Measurements from ENCODE around the gene CRYL1. TPM values are rescaled to one million over a fixed set of nuclear protein-coding genes. Genes with fewer than 3 reads are reported as not detected.

The CRYL1 gene
- total RNA-seq, 1 experiment from 2014 or later = 3.7 TPM

- Histone ChIP-seq H3K4ac (ENCODE audit: low read depth, low read length) (no peak overlapping the region), H3K9ac (ENCODE audit: extremely low read depth, insufficient read length, low read length) (no peak overlapping the region), H2BK12ac (ENCODE audit: insufficient read length, low read depth, low read length) (no peak overlapping the region), H3K79me2 (ENCODE audit: insufficient read depth, low read length) (no peaks in the 10 kb centered on the region), H3K18ac (ENCODE audit: insufficient read length, low read depth, low read length) (no peak overlapping the region), H3K14ac (ENCODE audit: insufficient read depth, low read length) (no peak overlapping the region), H3K56ac (ENCODE audit: insufficient read length, low read depth, low read length) (no peak overlapping the region), H3K23ac (ENCODE audit: insufficient read length, low read depth, low read length) (no peak overlapping the region), H4K20me1 (ENCODE audit: control insufficient read depth, insufficient read depth, insufficient read length) (no peaks in the 10 kb centered on the region), H2BK15ac (ENCODE audit: low read depth, low read length) (no peak overlapping the region), H3K4me2 (ENCODE audit: insufficient read depth, insufficient read length, low read length) (no peak overlapping the region), H4K8ac (replicated peaks; ENCODE audit: insufficient read length, low read depth, low read length) (no peak overlapping the region), H3K27me3 (ENCODE audit: insufficient read depth, low read length) (no peaks in the 10 kb centered on the region), H3K9me3 (ENCODE audit: control insufficient read depth, low read depth, low read length) (no peaks in the 10 kb centered on the region), H3T11ph (ENCODE audit: low read length) (no peak overlapping the region), H2AFZ (ENCODE audit: low read length) (no peak overlapping the region), H2BK5ac (ENCODE audit: insufficient read length, low read length) (no peak overlapping the region), H4K5ac (ENCODE audit: insufficient read length, low read depth, low read length) (no peak overlapping the region), H3K23me2 (ENCODE audit: insufficient read length, low read depth, low read length, poor library complexity, severe bottlenecking) (no peaks in the 10 kb centered on the region), H3K79me1 (ENCODE audit: insufficient read depth, low read depth, low read length, poor library complexity, severe bottlenecking) (no peaks in the 10 kb centered on the region), H3K4me1 (ENCODE audit: insufficient read depth, low read length) (no peaks in the 10 kb centered on the region; the same call in 1 of the 2 replicates), H4K91ac (ENCODE audit: insufficient read length, low read depth, low read length) (no peak overlapping the region), H3K27ac (ENCODE audit: insufficient read length, low read depth, low read length) (no peak overlapping the region), H2BK20ac (ENCODE audit: low read depth, low read length, poor library complexity, severe bottlenecking) (no peak overlapping the region), H2BK120ac (ENCODE audit: low read depth, low read length, poor library complexity, severe bottlenecking) (no peak overlapping the region), H2AK5ac (ENCODE audit: insufficient read length, low read length) (no peak overlapping the region)
- H3K27me3 Mint-ChIP-seq (ENCODE audit: low read depth) = peaks cover 2% of the 10 kb centered on the region
- no peak overlapping the region; a peak in 2 of 7 replicates for H3K27ac Mint-ChIP-seq
- H3K36me3 Mint-ChIP-seq (ENCODE audit: insufficient read depth in 1 of 3, low read depth in 3 of 3) = peaks cover 0 to 2% (median 0%) of the 10 kb centered on the region in 3 experiments; a peak in 2 of 7 replicates
- no peaks in the 10 kb centered on the region; a peak in 2 of 5 replicates for H3K9me3 Mint-ChIP-seq
- DNase-seq = no peak
- WGBS (ENCODE audit: extremely low coverage, insufficient read length, low lambda C conversion rate) = no CpG with 5 or more reads among the region's 6 CpGs
- H3K4me1 Mint-ChIP-seq = peaks cover 18 to 20% of the 10 kb centered on the region in 2 experiments
- no peak overlapping the region; a peak in 1 of 5 replicates for H3K4me3 Mint-ChIP-seq
- no peak for TF ChIP-seq CTCF (conservative IDR thresholded peaks at IDR 0.05)
Observed at GRCh38 chr13:20420938-20421337, 104.7 kb downstream of the CRYL1 start.
